K562 (cell line): Measurements from ENCODE around the gene BCL7C. TPM values are rescaled to one million over a fixed set of nuclear protein-coding genes. Genes with fewer than 3 reads are reported as not detected.

Experiments used
- ATAC-seq: fragments of 200-7000 bp; cut with Tn5 transposase; 3 replicates; pipeline ENCODE4 v1.9.1; 2020; ENCODE audit warnings: moderate library complexity
- BruUV-seq: library from RNA; stranded (reverse); fragments of 400-500 nt; replicated peaks from 2 replicates; lab custom pipeline; 2021; lab: Mats Ljungman, UMichigan
- CTCF ChIA-PET: fragments of 300-600 bp; formaldehyde crosslinking; extraction: SDS; loops from one replicate; lab custom pipeline; 2021; ENCODE audit warnings: low intra/inter-chr PET ratio; lab: Yijun Ruan, JAX
- POLR2A ChIA-PET: fragments of 300-600, 350-650 bp; sonication (Branson Sonifier 250); formaldehyde crosslinking; extraction: SDS; loops from one replicate; lab custom pipeline; 2021; ENCODE audit warnings: antibody characterized with exemption, inconsistent platforms; lab: Yijun Ruan, JAX
- DNase-seq, 4 experiments: peaks; one replicate each; pipeline versions ENCODE4 v3.0.0 to v3.0.0-alpha.2; 2011 to 2018; ENCODE audit warnings: low spot score in 3 of 4, mixed read lengths in 3 of 4; ENCODE audit errors: extremely low read depth in 1 of 4
- FAIRE-seq: peaks from 2 replicates; lab custom pipeline; 2011; peaks lifted over from hg19 to GRCh38; lab: Jason Lieb, UNC
- H2AFZ ChIP-seq: 2 replicates; pipeline ENCODE4 v1.6.0; 2011; ENCODE audit warnings: low read depth, low read length, control low read depth, inconsistent platforms
- H3K27ac ChIP-seq: fragments of 200-600 bp; 3 replicates; pipeline ENCODE4 v1.8.0; 2011; ENCODE audit warnings: low read depth, mild to moderate bottlenecking, control low read depth, inconsistent platforms, low read length, moderate library complexity, mixed read lengths; ENCODE audit errors: extremely low read depth
- H3K27me3 ChIP-seq, 2 experiments: fragments of 300-600 bp in 1 of 2; 2 replicates in 1 of 2; 3 replicates in 1 of 2; pipeline versions ENCODE4 v1.6.0 to v1.8.0; 2011; ENCODE audit warnings: inconsistent platforms in 2 of 2, low read length in 2 of 2, mild to moderate bottlenecking in 1 of 2, mixed read lengths in 1 of 2, moderate library complexity in 1 of 2; ENCODE audit not compliant: control insufficient read depth in 2 of 2, insufficient read depth in 2 of 2
- H3K36me3 ChIP-seq: fragments of 300-600 bp; 3 replicates; pipeline ENCODE4 v1.8.0; 2011; ENCODE audit warnings: mild to moderate bottlenecking, low read length, inconsistent platforms; ENCODE audit not compliant: control insufficient read depth, insufficient read depth
- H3K4me1 ChIP-seq, 2 experiments: fragments of 200-600 bp in 1 of 2; replicated peaks in 1 of 2; 2 replicates in 1 of 2; 3 replicates in 1 of 2; pipeline versions ENCODE4 v1.5.1 to v1.8.0; 2011; ENCODE audit warnings: inconsistent platforms in 2 of 2, low read length in 2 of 2, mild to moderate bottlenecking in 1 of 2, mixed read lengths in 1 of 2, moderate library complexity in 1 of 2; ENCODE audit not compliant: control insufficient read depth in 2 of 2, insufficient read depth in 2 of 2
- H3K4me2 ChIP-seq: 2 replicates; pipeline ENCODE4 v1.6.1; 2011; ENCODE audit warnings: low read length, control low read depth, inconsistent platforms, mixed read lengths; ENCODE audit not compliant: insufficient read depth
- H3K4me3 ChIP-seq: fragments of 200-600 bp; sonication (generic), shearing (Covaris generic); 2 replicates; pipeline ENCODE4 v1.5.1; 2016; ENCODE audit warnings: control low read depth, inconsistent platforms
- H3K79me2 ChIP-seq: fragments of 200-600 bp; 3 replicates; pipeline ENCODE4 v1.8.0; 2011; ENCODE audit warnings: low read length, inconsistent platforms; ENCODE audit not compliant: control insufficient read depth, insufficient read depth
- H3K9ac ChIP-seq, 2 experiments: 2 replicates each; pipeline versions ENCODE4 v1.6.0 to v1.6.1; 2011; ENCODE audit warnings: low read depth in 2 of 2, low read length in 2 of 2, control low read depth in 1 of 2, inconsistent platforms in 1 of 2, mild to moderate bottlenecking in 1 of 2, mixed read lengths in 1 of 2; ENCODE audit not compliant: insufficient read depth in 1 of 2
- H3K9me1 ChIP-seq: one replicate; pipeline ENCODE4 v1.6.0; 2011; ENCODE audit warnings: inconsistent platforms, mild to moderate bottlenecking, low read length, moderate library complexity; ENCODE audit not compliant: control insufficient read depth, insufficient read depth
- H3K9me3 ChIP-seq: replicated peaks from 2 replicates; pipeline ENCODE4 v1.5.1; 2011; ENCODE audit warnings: low read depth, low read length, inconsistent platforms; ENCODE audit not compliant: control insufficient read depth, insufficient read depth
- H4K20me1 ChIP-seq: replicated peaks from 2 replicates; pipeline ENCODE4 v1.6.1; 2011; ENCODE audit warnings: low read length, inconsistent platforms, mixed read lengths; ENCODE audit not compliant: control insufficient read depth, insufficient read depth
- CHD1 ChIP-seq: fragments of 200-600 bp; sonication (generic); IDR thresholded peaks from one replicate; pipeline ENCODE4 v1.6.1; 2012; ENCODE audit warnings: mild to moderate bottlenecking, moderate library complexity, low read length, inconsistent platforms
- CXXC5 ChIP-seq: fragments of 250-450 bp; sonication (Bioruptor Pico); IDR thresholded peaks from 2 replicates; pipeline ENCODE4 v1.8.0; 2022; ENCODE audit warnings: inconsistent platforms, mild to moderate bottlenecking, moderate library complexity
- ELF1 ChIP-seq: fragments of 200-800 bp; sonication (Bioruptor generic); IDR thresholded peaks from 2 replicates; pipeline ENCODE4 v1.6.1; 2016; ENCODE audit warnings: missing genetic modification characterization, missing compliant biosample characterization
- ERF ChIP-seq: fragments of 450-650 bp; formaldehyde crosslinking; IDR thresholded peaks from 2 replicates; pipeline ENCODE4 v1.4.0; 2020; ENCODE audit warnings: mild to moderate bottlenecking, mixed read lengths
- KHSRP ChIP-seq: fragments of 450-650 bp; IDR thresholded peaks from 2 replicates; pipeline ENCODE4 v1.6.1; 2017
- PHF8 ChIP-seq: fragments of 200-600 bp; sonication (generic); IDR thresholded peaks from 2 replicates; pipeline ENCODE4 v1.6.1; 2012; ENCODE audit warnings: mixed run types, mild to moderate bottlenecking, inconsistent platforms, low read length, moderate library complexity, borderline replicate concordance
- RB1 ChIP-seq: fragments of 450-650 bp; IDR thresholded peaks from 2 replicates; pipeline ENCODE4 v1.6.1; 2017; ENCODE audit warnings: low read depth, mild to moderate bottlenecking
- RNF2 ChIP-seq: sonication (generic); IDR thresholded peaks from 2 replicates; pipeline ENCODE4 v1.6.1; 2016
- SOX6 ChIP-seq: fragments of 450-650 bp; IDR thresholded peaks from 2 replicates; pipeline ENCODE4 v1.6.1; 2014; ENCODE audit warnings: mild to moderate bottlenecking
- WGBS: fragments of 100-300 bp; shearing (Covaris generic); methylation state at CpG from one replicate; pipeline ENCODE4 v1.1.6; 2016; ENCODE audit warnings: low coverage, mixed read lengths; ENCODE audit not compliant: insufficient coverage; ENCODE audit errors: missing lambda C conversion rate; 5-methylcytosine and 5-hydroxymethylcytosine counted together
- in situ Hi-C: fragments of 300-500 bp; cut with MboI; formaldehyde crosslinking; loops from 4 replicates; pipeline ENCODE4 v1.15.0; 2018; ENCODE audit warnings: inconsistent platforms, mixed read lengths
- intact Hi-C: fragments of 100-400 bp; cut with micrococcal nuclease; formaldehyde crosslinking; loops from 2 replicates; pipeline ENCODE4 v1.14.2; 2022
- polyA plus RNA-seq, 8 experiments: library from polyadenylated mRNA; depleted of rRNA in 4 of 8; stranded (reverse) in 5 of 8; unstranded in 3 of 8; fragments of >200 nt; fragmentation: Nextera tagmentation in 2 of 8; fragmentation: Illumina TruSeq in 1 of 8; extraction: Ambion mirVana in 2 of 8; extraction: Trizol in 1 of 8; gene quantifications; 2 replicates each; pipeline versions ENCODE4 v1.2.1 to v1.2.3, GENCODE V29; 2011 to 2014; ENCODE audit warnings: inconsistent platforms in 1 of 8, missing spikeins in 1 of 8
- total RNA-seq, 7 experiments: library from RNA; depleted of rRNA in 6 of 7; stranded (reverse); fragments of >200 nt in 6 of 7; fragmentation: Illumina TruSeq in 2 of 7; extraction: Trizol in 2 of 7; gene quantifications; 2 replicates each; pipeline versions ENCODE4 v1.2.1 to v1.2.3, GENCODE V29; 2011 to 2021; ENCODE audit warnings: low replicate concordance in 1 of 7
- TF ChIP-seq, protein P1 (sequence below): fragments of 250-450 bp; sonication (Bioruptor Pico); IDR thresholded peaks from 2 replicates; pipeline ENCODE4 v1.5.0; 2021
- TF ChIP-seq, protein P2 (sequence below), 3 experiments: fragments of 200-800 bp in 1 of 3; sonication (Bioruptor generic) in 1 of 3; sonication (generic) in 1 of 3; formaldehyde crosslinking in 1 of 3; IDR thresholded peaks; 2 replicates each; pipeline versions ENCODE4 v1.6.1 to v1.8.0; 2016 to 2022; ENCODE audit warnings: mild to moderate bottlenecking in 2 of 3, missing compliant biosample characterization in 2 of 3, missing genetic modification characterization in 2 of 3, missing genetic modification reagents in 1 of 3
- TF ChIP-seq, protein P3 (sequence below): fragments of 450-650 bp; formaldehyde crosslinking; IDR thresholded peaks from 2 replicates; pipeline ENCODE4 v1.4.0; 2022; ENCODE audit warnings: mild to moderate bottlenecking, moderate library complexity
- TF ChIP-seq, protein P4 (sequence below): fragments of 250-450 bp; sonication (Bioruptor Pico); IDR thresholded peaks from 2 replicates; pipeline ENCODE4 v1.5.0; 2020; ENCODE audit warnings: mild to moderate bottlenecking, borderline replicate concordance
- TF ChIP-seq, protein P5 (sequence below): fragments of 450-650 bp; formaldehyde crosslinking; IDR thresholded peaks from 2 replicates; pipeline ENCODE4 v1.4.0; 2020; ENCODE audit warnings: mild to moderate bottlenecking, moderate library complexity

Gene BCL7C
- total and polyA plus RNA-seq, 9 of the 15 experiments (the other 6 are each of a cell fraction or from before 2014, with no cell fraction given), result 1.7 to 85.8 (median 19.6) TPM

DNA sequence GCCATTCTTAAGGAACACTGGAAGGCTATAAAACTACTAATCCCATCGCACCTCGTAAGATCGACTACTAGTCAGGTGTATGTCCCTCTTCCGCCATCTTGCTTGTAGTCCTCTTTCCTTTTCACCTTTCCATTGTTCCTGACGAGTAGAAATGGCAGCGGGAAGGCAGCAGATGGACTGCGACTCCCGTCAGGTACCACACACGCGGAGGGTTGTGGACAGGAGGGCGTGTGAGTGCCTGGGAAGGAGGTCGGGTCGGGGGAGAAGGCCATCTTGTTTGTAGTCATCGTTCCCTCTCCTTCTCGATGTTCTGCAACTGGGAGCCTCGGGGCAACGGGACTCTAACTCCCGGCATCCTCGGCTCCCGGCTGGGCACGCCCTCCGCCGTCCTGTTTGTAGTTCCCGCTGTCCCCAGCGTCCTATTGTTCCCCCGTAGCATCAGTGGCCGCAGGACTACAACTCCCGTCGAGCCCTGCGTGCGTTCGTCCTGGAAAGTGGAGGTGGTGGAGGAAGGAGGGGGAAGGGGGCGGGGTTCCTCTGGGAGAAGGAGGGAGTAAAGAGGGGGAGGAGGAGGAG, 29.2 kb upstream of the BCL7C start:
- DNase-seq (peak; percentile 89 to 100 (median 92)), FAIRE-seq (no peak), ATAC-seq (peak; percentile 87)
- ChIA-PET POLR2A (no interaction called here), CTCF (interaction anchor here (1.1 kb wide), 1 partner anchor 25 kb away, joined by 3 read pairs; no protein-coding TSS in a partner anchor)
- in situ Hi-C loops, result loop anchor here (5.0 kb wide), 1 partner anchor 76 kb away; no protein-coding TSS in a partner anchor
- Histone ChIP-seq H3K9me3 (no peaks in the 10 kb centered on the region), H3K4me1 (peaks cover 3 to 50% of the 10 kb centered on the region in 2 experiments; a peak in 4 of 5 replicates), H3K36me3 (peaks cover 30% of the 10 kb centered on the region; the same call in 2 of the 3 replicates), H3K27me3 (no peaks in the 10 kb centered on the region; a peak in 1 of 5 replicates), H3K4me3 (peak overlapping the region; percentile 85), H3K9ac (peak overlapping the region; percentile 91 to 99), H3K27ac (peak overlapping the region; percentile 100), H4K20me1 (peaks cover 3% of the 10 kb centered on the region; the same call in 1 of the 2 replicates), H3K9me1 (peaks cover 3% of the 10 kb centered on the region), H2AFZ (peak overlapping the region; percentile 100), H3K79me2 (peaks cover 17% of the 10 kb centered on the region), H3K4me2 (peak overlapping the region; percentile 100)
- intact Hi-C loops, result loop anchor here (1.0 to 5.0 kb wide), 6 partner anchors 46 to 266 kb away; partner anchors contain the start of genes CFAP119, FBRS and RNF40
- no TSS peak for BruUV-seq
- WGBS, result 2% methylated on average over 30 of the region's 33 CpGs
- no peak for TF ChIP-seq KHSRP
- TF ChIP-seq PHF8, result peak; percentile 69; the same call in 1 of the 2 replicates
- TF ChIP-seq RB1, result peak; percentile 21; the same call in 1 of the 2 replicates
- TF ChIP-seq, protein P1, sequence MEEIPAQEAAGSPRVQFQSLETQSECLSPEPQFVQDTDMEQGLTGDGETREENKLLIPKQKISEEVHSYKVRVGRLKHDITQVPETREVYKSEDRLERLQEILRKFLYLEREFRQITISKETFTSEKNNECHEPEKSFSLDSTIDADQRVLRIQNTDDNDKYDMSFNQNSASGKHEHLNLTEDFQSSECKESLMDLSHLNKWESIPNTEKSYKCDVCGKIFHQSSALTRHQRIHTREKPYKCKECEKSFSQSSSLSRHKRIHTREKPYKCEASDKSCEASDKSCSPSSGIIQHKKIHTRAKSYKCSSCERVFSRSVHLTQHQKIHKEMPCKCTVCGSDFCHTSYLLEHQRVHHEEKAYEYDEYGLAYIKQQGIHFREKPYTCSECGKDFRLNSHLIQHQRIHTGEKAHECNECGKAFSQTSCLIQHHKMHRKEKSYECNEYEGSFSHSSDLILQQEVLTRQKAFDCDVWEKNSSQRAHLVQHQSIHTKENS (CRISPR knock-in tag), result 0 out of 2 replicates have a peak, but pooled peaks have one; percentile 24
- TF ChIP-seq, protein P2, sequence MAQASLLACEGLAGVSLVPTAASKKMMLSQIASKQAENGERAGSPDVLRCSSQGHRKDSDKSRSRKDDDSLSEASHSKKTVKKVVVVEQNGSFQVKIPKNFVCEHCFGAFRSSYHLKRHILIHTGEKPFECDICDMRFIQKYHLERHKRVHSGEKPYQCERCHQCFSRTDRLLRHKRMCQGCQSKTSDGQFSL (CRISPR knock-in tag; IDR thresholded peaks at IDR 0.05), result peak; percentile 93; the same call in 1 of the 2 replicates
- TF ChIP-seq, protein P2 (tag; IDR thresholded peaks at IDR 0.05), result no peak; a peak in 1 of 4 replicates
- TF ChIP-seq CXXC5 (CRISPR knock-in tag), result peak; percentile 93
- TF ChIP-seq SOX6, result peak; percentile 93
- TF ChIP-seq, protein P3, sequence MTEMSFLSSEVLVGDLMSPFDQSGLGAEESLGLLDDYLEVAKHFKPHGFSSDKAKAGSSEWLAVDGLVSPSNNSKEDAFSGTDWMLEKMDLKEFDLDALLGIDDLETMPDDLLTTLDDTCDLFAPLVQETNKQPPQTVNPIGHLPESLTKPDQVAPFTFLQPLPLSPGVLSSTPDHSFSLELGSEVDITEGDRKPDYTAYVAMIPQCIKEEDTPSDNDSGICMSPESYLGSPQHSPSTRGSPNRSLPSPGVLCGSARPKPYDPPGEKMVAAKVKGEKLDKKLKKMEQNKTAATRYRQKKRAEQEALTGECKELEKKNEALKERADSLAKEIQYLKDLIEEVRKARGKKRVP (CRISPR knock-in tag), result peak; percentile 65
- TF ChIP-seq RNF2, result peak; percentile 74; the same call in 1 of the 2 replicates
- 0 out of 2 replicates have a peak, but pooled peaks have one; percentile 48 for TF ChIP-seq ERF
- peak; percentile 64 for TF ChIP-seq CHD1
- TF ChIP-seq ELF1 (tag), result peak; percentile 19; the same call in 1 of the 2 replicates
- TF ChIP-seq, protein P4, sequence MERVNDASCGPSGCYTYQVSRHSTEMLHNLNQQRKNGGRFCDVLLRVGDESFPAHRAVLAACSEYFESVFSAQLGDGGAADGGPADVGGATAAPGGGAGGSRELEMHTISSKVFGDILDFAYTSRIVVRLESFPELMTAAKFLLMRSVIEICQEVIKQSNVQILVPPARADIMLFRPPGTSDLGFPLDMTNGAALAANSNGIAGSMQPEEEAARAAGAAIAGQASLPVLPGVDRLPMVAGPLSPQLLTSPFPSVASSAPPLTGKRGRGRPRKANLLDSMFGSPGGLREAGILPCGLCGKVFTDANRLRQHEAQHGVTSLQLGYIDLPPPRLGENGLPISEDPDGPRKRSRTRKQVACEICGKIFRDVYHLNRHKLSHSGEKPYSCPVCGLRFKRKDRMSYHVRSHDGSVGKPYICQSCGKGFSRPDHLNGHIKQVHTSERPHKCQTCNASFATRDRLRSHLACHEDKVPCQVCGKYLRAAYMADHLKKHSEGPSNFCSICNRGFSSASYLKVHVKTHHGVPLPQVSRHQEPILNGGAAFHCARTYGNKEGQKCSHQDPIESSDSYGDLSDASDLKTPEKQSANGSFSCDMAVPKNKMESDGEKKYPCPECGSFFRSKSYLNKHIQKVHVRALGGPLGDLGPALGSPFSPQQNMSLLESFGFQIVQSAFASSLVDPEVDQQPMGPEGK (CRISPR knock-in tag), result no peak
- TF ChIP-seq, protein P5, sequence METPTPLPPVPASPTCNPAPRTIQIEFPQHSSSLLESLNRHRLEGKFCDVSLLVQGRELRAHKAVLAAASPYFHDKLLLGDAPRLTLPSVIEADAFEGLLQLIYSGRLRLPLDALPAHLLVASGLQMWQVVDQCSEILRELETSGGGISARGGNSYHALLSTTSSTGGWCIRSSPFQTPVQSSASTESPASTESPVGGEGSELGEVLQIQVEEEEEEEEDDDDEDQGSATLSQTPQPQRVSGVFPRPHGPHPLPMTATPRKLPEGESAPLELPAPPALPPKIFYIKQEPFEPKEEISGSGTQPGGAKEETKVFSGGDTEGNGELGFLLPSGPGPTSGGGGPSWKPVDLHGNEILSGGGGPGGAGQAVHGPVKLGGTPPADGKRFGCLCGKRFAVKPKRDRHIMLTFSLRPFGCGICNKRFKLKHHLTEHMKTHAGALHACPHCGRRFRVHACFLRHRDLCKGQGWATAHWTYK (CRISPR knock-in tag), result peak; percentile 80; the same call in 1 of the 2 replicates
